IMR-90 (cell line): ENCODE data around the gene NEGR1. TPM values are rescaled to one million over a fixed set of nuclear protein-coding genes. Genes with fewer than 3 reads are reported as not detected.

Experiments used
- ATAC-seq: fragments of 200-7000 bp; cut with Tn5 transposase; 2 replicates; pipeline ENCODE4 v1.9.1; 2020; ENCODE audit warnings: low read depth, mild to moderate bottlenecking, moderate library complexity
- BruUV-seq: library from RNA; stranded (reverse); fragments of 400-500 nt; replicated peaks from 2 replicates; lab custom pipeline; 2021; lab: Mats Ljungman, UMichigan
- CTCF ChIA-PET: fragments of 300-600 bp; formaldehyde crosslinking; extraction: SDS; loops from one replicate; lab custom pipeline; 2021; ENCODE audit warnings: antibody characterized with exemption; lab: Yijun Ruan, JAX
- POLR2A ChIA-PET: fragments of 300-600 bp; sonication (Branson Sonifier 250); formaldehyde crosslinking; loops from one replicate; lab custom pipeline; 2022; ENCODE audit warnings: antibody characterized with exemption; ENCODE audit not compliant: unreplicated experiment; lab: Charles Lee
- DNase-seq: peaks from one replicate; pipeline ENCODE4 v3.0.0; 2013
- H2AFZ ChIP-seq: replicated peaks from 2 replicates; pipeline ENCODE3; 2013; ENCODE audit warnings: low read length, mild to moderate bottlenecking; ENCODE audit not compliant: poor library complexity
- H2AK5ac ChIP-seq: 2 replicates; pipeline ENCODE4 v1.6.1; 2013; ENCODE audit warnings: low read depth, low read length, inconsistent platforms
- H2AK9ac ChIP-seq: replicated peaks from 2 replicates; pipeline ENCODE3; 2013; ENCODE audit warnings: mild to moderate bottlenecking, low read depth, low read length, moderate library complexity; ENCODE audit not compliant: poor library complexity
- H2BK120ac ChIP-seq: 2 replicates; pipeline ENCODE4 v1.6.1; 2013; ENCODE audit warnings: low read depth, low read length, inconsistent platforms
- H2BK15ac ChIP-seq: 3 replicates; pipeline ENCODE4 v1.6.1; 2013; ENCODE audit warnings: low read depth, low read length, inconsistent platforms
- H2BK20ac ChIP-seq: 2 replicates; pipeline ENCODE4 v1.6.1; 2013; ENCODE audit warnings: low read depth, mild to moderate bottlenecking, inconsistent platforms, low read length, moderate library complexity
- H2BK5ac ChIP-seq: 2 replicates; pipeline ENCODE4 v1.6.1; 2013; ENCODE audit warnings: mild to moderate bottlenecking, low read depth, low read length, inconsistent platforms; ENCODE audit not compliant: poor library complexity, severe bottlenecking
- H3K14ac ChIP-seq: replicated peaks from 2 replicates; pipeline ENCODE4 v1.6.1; 2013; ENCODE audit warnings: low read depth, low read length, inconsistent platforms
- H3K18ac ChIP-seq: 2 replicates; pipeline ENCODE4 v1.6.1; 2013; ENCODE audit warnings: low read depth, low read length, control low read depth
- H3K23ac ChIP-seq: 2 replicates; pipeline ENCODE4 v1.6.1; 2013; ENCODE audit warnings: low read depth, low read length, inconsistent platforms
- H3K27ac ChIP-seq: 2 replicates; pipeline ENCODE4 v1.5.1; 2013; ENCODE audit warnings: mild to moderate bottlenecking, control low read depth, low read length; ENCODE audit not compliant: insufficient read depth
- H3K27me3 ChIP-seq: 2 replicates; pipeline ENCODE4 v1.6.1; 2013; ENCODE audit warnings: low read length; ENCODE audit not compliant: control insufficient read depth, insufficient read depth
- H3K36me3 ChIP-seq: 2 replicates; pipeline ENCODE4 v1.6.1; 2013; ENCODE audit warnings: low read length, mixed read lengths; ENCODE audit not compliant: control insufficient read depth, insufficient read depth
- H3K4ac ChIP-seq: 2 replicates; pipeline ENCODE4 v1.6.1; 2013; ENCODE audit warnings: low read depth, low read length, inconsistent platforms
- H3K4me1 ChIP-seq: 2 replicates; pipeline ENCODE4 v1.6.1; 2013; ENCODE audit warnings: low read length, mixed read lengths; ENCODE audit not compliant: control insufficient read depth, insufficient read depth
- H3K4me2 ChIP-seq: 2 replicates; pipeline ENCODE4 v1.6.1; 2013; ENCODE audit warnings: low read depth, mild to moderate bottlenecking, control low read depth, low read length, moderate library complexity
- H3K4me3 ChIP-seq: 2 replicates; pipeline ENCODE4 v1.5.1; 2013; ENCODE audit warnings: low read depth, mild to moderate bottlenecking, control low read depth, low read length, moderate library complexity; ENCODE audit not compliant: insufficient read depth
- H3K56ac ChIP-seq: 2 replicates; pipeline ENCODE4 v1.6.1; 2013; ENCODE audit warnings: low read length, inconsistent platforms; ENCODE audit not compliant: insufficient read depth; ENCODE audit errors: extremely low read depth
- H3K79me1 ChIP-seq, 2 experiments: 2 replicates each; pipeline ENCODE4 v1.6.1; 2013; ENCODE audit warnings: low read length in 2 of 2, inconsistent platforms in 1 of 2, low read depth in 1 of 2
- H3K9ac ChIP-seq: 2 replicates; pipeline ENCODE4 v1.6.1; 2013; ENCODE audit warnings: low read depth, low read length, control low read depth
- H3K9me1 ChIP-seq: 2 replicates; pipeline ENCODE4 v1.6.1; 2013; ENCODE audit warnings: low read length, inconsistent platforms; ENCODE audit not compliant: insufficient read depth
- H3K9me3 ChIP-seq: 2 replicates; pipeline ENCODE4 v1.6.1; 2013; ENCODE audit warnings: low read length; ENCODE audit not compliant: control insufficient read depth, insufficient read depth
- H4K20me1 ChIP-seq: 2 replicates; pipeline ENCODE4 v1.6.1; 2013; ENCODE audit warnings: low read length, inconsistent platforms; ENCODE audit not compliant: insufficient read depth
- H4K5ac ChIP-seq: 2 replicates; pipeline ENCODE4 v1.6.1; 2013; ENCODE audit warnings: mild to moderate bottlenecking, low read depth, low read length, control low read depth
- H4K8ac ChIP-seq, 2 experiments: 2 replicates each; pipeline ENCODE4 v1.6.1; 2013; ENCODE audit warnings: low read depth in 2 of 2, low read length in 2 of 2, control low read depth in 1 of 2, inconsistent platforms in 1 of 2
- H4K91ac ChIP-seq: 2 replicates; pipeline ENCODE4 v1.6.1; 2013; ENCODE audit warnings: low read depth, low read length, inconsistent platforms; ENCODE audit not compliant: insufficient read depth
- BHLHE40 ChIP-seq: fragments of 150-350 bp; IDR thresholded peaks from 2 replicates; pipeline ENCODE4 v1.6.1; 2016; ENCODE audit warnings: mild to moderate bottlenecking, low read depth, low read length
- CEBPB ChIP-seq: IDR thresholded peaks from 2 replicates; pipeline ENCODE4 v1.6.1; 2012; ENCODE audit warnings: low read depth, low read length, improper control_type of control experiment
- CHD1 ChIP-seq: IDR thresholded peaks from 2 replicates; pipeline ENCODE4 v1.6.1; 2012; ENCODE audit warnings: low read depth, low read length, improper control_type of control experiment
- CTCF ChIP-seq: conservative IDR thresholded peaks from 2 replicates; pipeline ENCODE4 v1.5.1; 2012; ENCODE audit warnings: mild to moderate bottlenecking, low read depth, low read length, improper control_type of control experiment
- ELK1 ChIP-seq: fragments of 150-350 bp; IDR thresholded peaks from 2 replicates; pipeline ENCODE4 v1.6.1; 2016; ENCODE audit warnings: low read depth, mild to moderate bottlenecking, low read length, moderate library complexity, borderline replicate concordance
- FOS ChIP-seq: fragments of 150-350 bp; IDR thresholded peaks from 2 replicates; pipeline ENCODE4 v1.6.1; 2016; ENCODE audit warnings: low read depth, low read length
- MAFK ChIP-seq: IDR thresholded peaks from 2 replicates; pipeline ENCODE4 v1.6.1; 2012; ENCODE audit warnings: low read depth, low read length, improper control_type of control experiment
- MAZ ChIP-seq: IDR thresholded peaks from 2 replicates; pipeline ENCODE4 v1.6.1; 2012; ENCODE audit warnings: low read depth, mild to moderate bottlenecking, low read length, improper control_type of control experiment, moderate library complexity, borderline replicate concordance
- MXI1 ChIP-seq: IDR thresholded peaks from 2 replicates; pipeline ENCODE4 v1.6.1; 2012; ENCODE audit warnings: low read depth, mild to moderate bottlenecking, low read length, moderate library complexity, borderline replicate concordance
- NFE2L2 ChIP-seq: fragments of 150-350 bp; IDR thresholded peaks from 2 replicates; pipeline ENCODE4 v1.6.1; 2016; ENCODE audit warnings: low read depth, mild to moderate bottlenecking, low read length
- POLR2A ChIP-seq: IDR thresholded peaks from 2 replicates; pipeline ENCODE4 v1.6.1; 2012; ENCODE audit warnings: mild to moderate bottlenecking, low read depth, low read length
- RAD21 ChIP-seq: IDR thresholded peaks from 2 replicates; pipeline ENCODE4 v1.6.1; 2012; ENCODE audit warnings: low read length, improper control_type of control experiment
- RCOR1 ChIP-seq: IDR thresholded peaks from 2 replicates; pipeline ENCODE4 v1.6.1; 2012; ENCODE audit warnings: mild to moderate bottlenecking, low read length, improper control_type of control experiment; ENCODE audit not compliant: insufficient replicate concordance
- RFX5 ChIP-seq: IDR thresholded peaks from 2 replicates; pipeline ENCODE4 v1.8.0; 2012; ENCODE audit warnings: low read depth, mild to moderate bottlenecking, low read length, moderate library complexity
- SMC3 ChIP-seq: fragments of 150-350 bp; IDR thresholded peaks from 2 replicates; pipeline ENCODE4 v1.6.1; 2016; ENCODE audit warnings: low read depth, mild to moderate bottlenecking, antibody characterized with exemption, low read length, moderate library complexity
- dilution Hi-C: fragments of 300-500 bp; cut with HindIII; formaldehyde crosslinking; loops from one replicate; pipeline ENCODE4 v1.14.3; 2018; ENCODE audit warnings: low sequenced_read_pairs; ENCODE audit not compliant: unreplicated experiment
- in situ Hi-C: fragments of 300-500 bp; cut with MboI; formaldehyde crosslinking; loops from 3 replicates; pipeline ENCODE4 v1.14.3; 2019; ENCODE audit warnings: low sequenced_read_pairs, inconsistent platforms, mixed read lengths
- intact Hi-C: fragments of 100-400 bp; cut with micrococcal nuclease; formaldehyde crosslinking; loops from 2 replicates; pipeline ENCODE4 v1.10.0; 2022
- polyA plus RNA-seq, 3 experiments: library from polyadenylated mRNA; depleted of rRNA; stranded (reverse); fragments of >200 nt; gene quantifications; 2 replicates each; pipeline ENCODE4 v1.2.3, GENCODE V29; 2012; ENCODE audit warnings: low replicate concordance in 1 of 3
- total RNA-seq: library from RNA; depleted of rRNA; stranded (reverse); fragments of >200 nt; gene quantifications from 2 replicates; pipeline ENCODE4 v1.2.3, GENCODE V29; 2012
- TF ChIP-seq, protein P1 (sequence below): fragments of 150-350 bp; IDR thresholded peaks from 2 replicates; pipeline ENCODE4 v1.6.1; 2017; ENCODE audit warnings: mild to moderate bottlenecking, antibody characterized with exemption, low read length, low read depth

Gene NEGR1
- total and polyA plus RNA-seq, 2 of the 4 experiments (the other 2 are of a cell fraction) = 5.1 to 9.1 TPM

DNA sequence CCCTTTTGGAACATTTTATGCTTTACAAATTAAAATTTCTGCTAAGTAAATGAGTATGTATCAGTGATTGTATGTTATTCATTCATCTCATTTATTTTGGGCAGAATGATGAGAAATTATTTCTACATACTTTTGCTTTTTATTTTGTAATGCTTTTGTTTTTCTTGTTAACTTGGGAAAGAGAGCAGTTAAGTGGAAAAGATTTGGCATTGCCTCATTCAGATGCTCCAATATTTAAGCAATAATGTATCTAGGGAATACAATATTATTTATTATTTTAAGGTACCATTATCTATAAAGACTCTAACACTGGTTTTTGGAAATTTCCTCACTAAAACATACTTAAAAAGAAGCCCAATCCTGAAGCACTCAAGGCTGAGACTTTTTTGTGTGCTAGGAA lies 431.8 kb downstream of the NEGR1 start:
- ChIA-PET POLR2A (no interaction called here), CTCF (no interaction called here)
- Histone ChIP-seq H4K8ac (no peak overlapping the region), H3K56ac (no peak overlapping the region), H3K4me2 (no peak overlapping the region), H2BK120ac (no peak overlapping the region), H3K4me3 (no peak overlapping the region), H3K4me1 (no peaks in the 10 kb centered on the region), H3K9ac (no peak overlapping the region), H2AFZ (no peak overlapping the region), H3K23ac (no peak overlapping the region), H3K18ac (no peak overlapping the region), H3K9me3 (no peaks in the 10 kb centered on the region), H3K79me1 (no peaks in the 10 kb centered on the region), H3K4ac (no peak overlapping the region), H3K9me1 (no peaks in the 10 kb centered on the region), H3K14ac (no peak overlapping the region), H4K20me1 (no peaks in the 10 kb centered on the region), H2AK5ac (no peak overlapping the region), H2AK9ac (no peak overlapping the region), H3K36me3 (no peaks in the 10 kb centered on the region), H4K91ac (no peak overlapping the region), H3K27me3 (no peaks in the 10 kb centered on the region), H2BK5ac (no peak overlapping the region), H3K27ac (no peak overlapping the region), H2BK20ac (no peak overlapping the region), H4K5ac (no peak overlapping the region), H2BK15ac (no peak overlapping the region)
- ATAC-seq (no peak), DNase-seq (no peak)
- dilution Hi-C loops = no loop called here
- intact Hi-C loops = no loop called here
- BruUV-seq = no TSS peak
- in situ Hi-C loops = no loop called here
- TF ChIP-seq FOS = no peak
- no peak for TF ChIP-seq POLR2A
- TF ChIP-seq CTCF = no peak
- TF ChIP-seq RAD21 = no peak
- TF ChIP-seq SMC3 = no peak
- TF ChIP-seq RFX5 = no peak
- no peak for TF ChIP-seq CHD1
- no peak for TF ChIP-seq ELK1
- TF ChIP-seq CEBPB = no peak
- no peak for TF ChIP-seq MAZ
- no peak for TF ChIP-seq BHLHE40
- TF ChIP-seq MXI1 = no peak
- no peak for TF ChIP-seq MAFK
- TF ChIP-seq RCOR1 = no peak
- no peak for TF ChIP-seq NFE2L2
- TF ChIP-seq, protein P1, sequence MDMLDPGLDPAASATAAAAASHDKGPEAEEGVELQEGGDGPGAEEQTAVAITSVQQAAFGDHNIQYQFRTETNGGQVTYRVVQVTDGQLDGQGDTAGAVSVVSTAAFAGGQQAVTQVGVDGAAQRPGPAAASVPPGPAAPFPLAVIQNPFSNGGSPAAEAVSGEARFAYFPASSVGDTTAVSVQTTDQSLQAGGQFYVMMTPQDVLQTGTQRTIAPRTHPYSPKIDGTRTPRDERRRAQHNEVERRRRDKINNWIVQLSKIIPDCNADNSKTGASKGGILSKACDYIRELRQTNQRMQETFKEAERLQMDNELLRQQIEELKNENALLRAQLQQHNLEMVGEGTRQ = no peak
